Liver (tissue), 3 donors: ENCODE data around the gene TMEM213.

Experiments used
- ATF3 ChIP-seq: IDR thresholded peaks from 2 replicates; pipeline ENCODE4 v1.6.1; 2016; ENCODE audit warnings: antibody characterized with exemption
- SP1 ChIP-seq: IDR thresholded peaks from 2 replicates; pipeline ENCODE4 v1.6.1; 2018; ENCODE audit warnings: antibody characterized with exemption, mild to moderate bottlenecking
- ZBTB33 ChIP-seq: IDR thresholded peaks from 2 replicates; pipeline ENCODE4 v1.6.1; 2016; ENCODE audit warnings: antibody characterized with exemption
- TF ChIP-seq, protein P1 (sequence below): fragments of 150-350 bp; IDR thresholded peaks from 2 replicates; pipeline ENCODE4 v1.5.1; 2017; ENCODE audit warnings: improper control_type of control experiment, low read depth, low read length; ENCODE audit not compliant: missing input control
- donor health status: healthy.
- donor health status: healthy.

- TF ChIP-seq ATF3 (no peak), SP1 (no peak), ZBTB33 (no peak)
- TF ChIP-seq, protein P1, sequence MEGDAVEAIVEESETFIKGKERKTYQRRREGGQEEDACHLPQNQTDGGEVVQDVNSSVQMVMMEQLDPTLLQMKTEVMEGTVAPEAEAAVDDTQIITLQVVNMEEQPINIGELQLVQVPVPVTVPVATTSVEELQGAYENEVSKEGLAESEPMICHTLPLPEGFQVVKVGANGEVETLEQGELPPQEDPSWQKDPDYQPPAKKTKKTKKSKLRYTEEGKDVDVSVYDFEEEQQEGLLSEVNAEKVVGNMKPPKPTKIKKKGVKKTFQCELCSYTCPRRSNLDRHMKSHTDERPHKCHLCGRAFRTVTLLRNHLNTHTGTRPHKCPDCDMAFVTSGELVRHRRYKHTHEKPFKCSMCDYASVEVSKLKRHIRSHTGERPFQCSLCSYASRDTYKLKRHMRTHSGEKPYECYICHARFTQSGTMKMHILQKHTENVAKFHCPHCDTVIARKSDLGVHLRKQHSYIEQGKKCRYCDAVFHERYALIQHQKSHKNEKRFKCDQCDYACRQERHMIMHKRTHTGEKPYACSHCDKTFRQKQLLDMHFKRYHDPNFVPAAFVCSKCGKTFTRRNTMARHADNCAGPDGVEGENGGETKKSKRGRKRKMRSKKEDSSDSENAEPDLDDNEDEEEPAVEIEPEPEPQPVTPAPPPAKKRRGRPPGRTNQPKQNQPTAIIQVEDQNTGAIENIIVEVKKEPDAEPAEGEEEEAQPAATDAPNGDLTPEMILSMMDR = no peak
These were observed 35.2 kb downstream of the TMEM213 start for GRCh38 chr7:138832966-138833365.
